ENCODE measurements around the gene RAD51D.
"Not testable (repeated sequence)": the region's sequence is repeated elsewhere in the genome, so short reads cannot be mapped to it uniquely, and the experiment has no call there.

RAD51D gene

GRCh38 chr17:35065880-35066279 is 53.8 kb downstream of the RAD51D start:
- no peak for DNase-seq (ENCODE audit: low read depth, low spot score)

GRCh38 chr17:35064516-35065215 is 55.0 kb downstream of the RAD51D start:
- DNase-seq (ENCODE audit: low read depth, low spot score), result no peak

GRCh38 chr17:35063514-35064223 is 56.0 kb downstream of the RAD51D start, which contains the start of gene RFFL:
RFFL (minus strand) TSS chr17:35063707; CDS start chr17:35026553, 37,154 bp downstream.
- DNase-seq (ENCODE audit: low read depth, low spot score), result peak; percentile 92

DNA sequence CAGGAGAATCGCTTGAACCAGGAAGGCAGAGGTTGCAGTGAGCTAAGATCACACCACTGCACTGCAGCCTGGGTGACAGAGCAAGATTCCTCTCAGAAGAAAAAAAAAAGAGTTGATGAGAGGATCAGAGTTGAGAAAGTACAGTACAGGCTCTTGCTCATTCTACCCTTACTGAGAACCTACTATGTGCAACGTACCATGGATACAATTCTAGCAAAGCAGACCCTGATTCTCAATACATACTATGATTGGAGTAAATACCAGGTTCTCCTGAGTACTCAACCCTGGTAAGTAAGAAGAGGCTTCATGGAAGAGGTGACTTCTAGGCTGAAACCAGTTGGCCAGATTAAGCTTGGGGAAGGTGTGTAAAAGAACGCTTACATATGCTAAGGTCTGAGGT is 57.4 kb downstream of the RAD51D start:
- no peak for DNase-seq (ENCODE audit: low read depth, low spot score)

DNA sequence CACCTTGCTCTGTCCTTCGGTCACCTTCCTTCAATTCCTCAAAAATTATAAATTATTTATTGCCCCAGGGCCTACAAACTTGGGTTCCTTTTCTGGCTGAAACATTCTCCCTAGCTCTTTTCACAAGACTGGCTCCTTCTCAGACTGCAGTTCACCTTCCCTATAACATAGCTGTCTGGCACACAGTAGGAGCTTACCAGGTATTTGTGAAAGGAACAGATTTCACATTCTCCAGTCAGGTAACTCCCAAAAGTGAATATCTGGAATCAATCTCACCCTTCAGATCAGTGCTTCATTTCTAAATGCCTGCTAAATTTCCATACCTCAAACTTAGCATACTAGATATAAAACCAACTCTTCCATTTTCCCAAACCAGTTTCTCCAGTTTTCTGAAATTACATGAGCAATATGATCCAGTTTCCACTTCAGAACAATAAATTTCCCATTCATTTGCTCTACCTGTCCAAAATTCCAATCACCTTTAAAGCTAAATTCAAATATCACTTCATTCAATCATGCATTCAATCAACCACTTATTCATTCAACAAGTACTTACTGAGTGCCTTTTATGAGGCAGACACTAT is 62.2 kb downstream of the RAD51D start:
- DNase-seq (ENCODE audit: low read depth, low spot score), result no peak

- DNase-seq (ENCODE audit: low read depth, low spot score), result no peak
These were observed 63.6 kb downstream of the RAD51D start for GRCh38 chr17:35056013-35056412.

- no peak for DNase-seq (ENCODE audit: low read depth, low spot score)
These were observed 66.5 kb downstream of the RAD51D start for GRCh38 chr17:35053204-35053603.

DNA sequence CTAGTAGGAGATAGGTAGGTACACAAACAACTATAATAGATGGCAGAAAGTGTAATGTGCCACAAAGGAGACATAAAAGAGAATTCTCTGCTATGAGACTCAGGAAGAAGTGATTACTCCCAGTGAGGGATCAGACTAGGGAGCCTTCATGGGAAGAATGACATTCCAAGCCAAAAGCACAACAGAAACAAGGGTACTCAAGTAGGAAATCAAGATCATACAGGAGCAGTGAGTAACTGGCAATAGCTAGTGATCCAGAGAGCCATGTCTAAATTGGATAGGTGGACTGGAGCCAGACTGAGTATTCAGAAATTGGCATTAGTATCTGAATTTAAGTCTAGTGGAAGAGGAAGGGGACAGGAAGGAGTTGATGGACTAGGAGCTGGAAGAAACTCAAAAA is 66.9 kb downstream of the RAD51D start:
- DNase-seq (ENCODE audit: low read depth, low spot score), result no peak

- no peak for DNase-seq (ENCODE audit: low read depth, low spot score)
These were observed 67.4 kb downstream of the RAD51D start for GRCh38 chr17:35052241-35052610.

DNA sequence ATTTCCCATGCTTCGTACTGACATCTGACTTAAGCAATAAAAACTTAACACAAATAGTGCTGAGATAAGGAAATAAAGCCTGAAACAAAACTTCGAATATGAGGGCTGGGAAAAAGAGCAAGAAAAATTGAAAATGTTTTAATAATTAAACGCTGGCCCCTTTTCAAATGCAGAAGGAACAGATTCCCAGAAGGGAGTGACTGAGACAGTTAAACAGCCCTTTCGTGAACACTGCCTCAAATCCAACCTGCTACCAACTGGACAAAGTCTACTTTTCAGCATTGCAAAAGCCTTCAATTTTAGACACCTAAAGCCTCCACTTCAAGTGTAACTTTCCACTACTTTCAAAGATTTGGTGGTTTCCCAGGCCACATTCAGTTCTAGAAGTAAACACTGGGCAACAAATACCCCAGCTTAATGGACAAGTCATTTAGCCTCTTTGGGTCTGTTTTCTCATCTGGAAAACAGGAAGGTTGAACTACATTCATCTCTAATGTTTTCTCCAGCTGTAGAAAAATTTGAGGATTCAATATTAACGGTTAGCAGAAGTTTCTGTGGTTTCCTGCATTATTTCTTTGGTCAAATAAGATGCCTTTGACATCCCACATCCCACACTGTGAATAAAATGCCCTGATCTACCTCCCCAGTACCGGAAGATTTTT is 68.0 kb downstream of the RAD51D start:
- DNase-seq (ENCODE audit: low read depth, low spot score), result no peak

DNA sequence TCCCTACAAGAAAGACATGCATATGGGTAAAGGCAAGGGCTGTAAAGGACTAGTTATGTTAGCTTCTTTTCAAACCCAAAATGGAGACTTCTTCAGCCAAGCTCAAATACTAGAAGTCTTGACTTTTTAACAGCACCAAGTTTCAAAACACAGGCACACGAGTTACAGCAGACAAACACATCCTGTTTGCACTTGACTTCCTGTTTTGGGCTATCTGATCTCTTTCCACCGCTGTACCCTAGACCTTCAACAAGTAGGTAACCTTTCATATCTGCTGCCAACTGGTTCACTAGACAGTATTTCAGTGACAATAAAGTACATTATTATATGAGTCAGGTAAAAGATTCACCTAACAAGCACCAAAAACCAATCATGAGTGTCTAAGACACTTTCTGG is 68.5 kb downstream of the RAD51D start:
- DNase-seq (ENCODE audit: low read depth, low spot score), result no peak

- DNase-seq (ENCODE audit: low read depth, low spot score), result no peak
These were observed 69.5 kb downstream of the RAD51D start for GRCh38 chr17:35050170-35050569.

GRCh38 chr17:35048685-35049379 is 70.8 kb downstream of the RAD51D start:
- no peak for DNase-seq (ENCODE audit: low read depth, low spot score)

DNA sequence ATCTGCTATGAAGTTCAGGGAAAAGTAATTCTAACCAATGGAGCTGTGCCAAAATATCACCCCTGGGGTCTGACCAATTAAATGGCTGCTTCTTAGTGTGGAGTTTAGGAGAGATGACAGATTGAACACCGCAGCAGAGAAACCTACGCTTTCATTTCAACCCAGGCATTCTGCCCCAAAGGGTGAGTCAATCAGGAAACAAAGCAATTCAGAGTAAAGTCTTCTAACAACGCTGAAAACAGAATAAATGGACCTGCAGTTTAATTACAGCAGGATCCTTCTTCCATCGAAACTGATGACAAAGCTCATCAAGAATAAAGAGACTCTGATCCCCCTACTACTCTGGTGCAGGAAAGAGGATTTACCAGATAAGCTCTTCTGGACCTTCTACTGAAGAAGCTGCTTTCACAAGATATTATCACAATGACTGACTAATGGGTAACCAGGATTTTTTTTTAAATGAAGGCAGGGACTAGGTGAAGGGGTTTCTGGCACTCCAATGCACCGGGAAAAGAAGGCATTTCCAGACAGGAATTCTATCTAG is 72.8 kb downstream of the RAD51D start:
- DNase-seq (ENCODE audit: low read depth, low spot score), result no peak

GRCh38 chr17:35046245-35046644 is 73.4 kb downstream of the RAD51D start:
- DNase-seq (ENCODE audit: low read depth, low spot score), result no peak

- not testable (repeated sequence) for DNase-seq (ENCODE audit: low read depth, low spot score)
These were observed 74.1 kb downstream of the RAD51D start for GRCh38 chr17:35045458-35045979.

DNA sequence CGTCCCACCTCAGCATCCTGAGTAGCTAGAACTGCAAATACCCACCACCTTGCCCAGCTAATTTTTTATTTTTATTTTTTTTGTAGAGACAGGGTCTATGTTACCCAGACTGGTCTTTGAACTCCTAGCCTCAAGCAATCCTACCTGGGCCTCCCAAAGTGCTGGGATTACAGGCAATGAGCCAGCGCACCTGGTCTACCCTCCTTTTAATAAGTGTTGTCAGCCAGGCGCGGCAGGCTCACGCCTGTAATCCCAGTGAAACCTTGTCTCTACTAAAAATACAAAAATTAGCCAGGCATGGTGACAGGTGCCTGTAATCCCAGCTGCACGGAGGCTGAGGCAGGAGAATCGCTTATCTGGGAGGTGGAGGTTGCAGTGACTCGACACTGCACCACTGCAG is 75.5 kb downstream of the RAD51D start:
- no peak for DNase-seq (ENCODE audit: low read depth, low spot score)

Data from brain pericyte (primary cell).